PC-9 (cell line): ENCODE data around the gene UGGT1. TPM values are rescaled to one million over a fixed set of nuclear protein-coding genes. Genes with fewer than 3 reads are reported as not detected.

Source experiments
- Bru-seq: library from RNA; stranded (reverse); fragments of 400-500 nt; gene quantifications from one replicate; lab custom pipeline; 2021; lab: Mats Ljungman, UMichigan
- BruChase-seq, 2 experiments: library from RNA; stranded (reverse); fragments of 400-500 nt; gene quantifications; one replicate each; lab custom pipeline; 2021; lab: Mats Ljungman, UMichigan
- BruUV-seq: library from RNA; stranded (reverse); fragments of 400-500 nt; replicated peaks from 2 replicates; lab custom pipeline; 2021; lab: Mats Ljungman, UMichigan
- CTCF ChIA-PET: fragments of 300-600 bp; sonication (Branson Sonifier 250); formaldehyde crosslinking; loops from one replicate; lab custom pipeline; 2022; ENCODE audit warnings: antibody characterized with exemption; lab: Charles Lee
- POLR2A ChIA-PET: fragments of 300-600 bp; sonication (Branson Sonifier 250); formaldehyde crosslinking; loops from one replicate; lab custom pipeline; 2022; ENCODE audit warnings: antibody characterized with exemption; ENCODE audit not compliant: unreplicated experiment; lab: Charles Lee
- DNase-seq, 2 experiments: peaks; one replicate each; pipeline versions ENCODE4 v3.0.0 to v3.0.0-alpha.2; 2015 to 2022; ENCODE audit warnings: mixed read lengths in 1 of 2
- H2AFZ ChIP-seq: fragments of 200-600 bp; sonication (generic); 2 replicates; pipeline ENCODE4 v1.8.1; 2017; ENCODE audit warnings: antibody characterized with exemption
- H3F3A ChIP-seq: fragments of 200-600 bp; sonication (generic); 2 replicates; pipeline ENCODE4 v1.8.1; 2017; ENCODE audit warnings: antibody characterized with exemption, mild to moderate bottlenecking, low read depth; ENCODE audit not compliant: insufficient read depth
- H3K27ac ChIP-seq: fragments of 200-600 bp; sonication (generic); 2 replicates; pipeline ENCODE4 v1.6.1; 2016; ENCODE audit warnings: mixed run types
- H3K27me3 ChIP-seq: fragments of 200-600 bp; sonication (generic); 2 replicates; pipeline ENCODE4 v1.6.1; 2016; ENCODE audit warnings: low read depth, mixed run types; ENCODE audit not compliant: insufficient read depth
- H3K36me3 ChIP-seq: fragments of 200-600 bp; sonication (generic); 2 replicates; pipeline ENCODE4 v1.6.1; 2016; ENCODE audit warnings: low read depth, mixed run types
- H3K4me1 ChIP-seq: fragments of 200-600 bp; sonication (generic); replicated peaks from 2 replicates; pipeline ENCODE4 v1.6.1; 2016; ENCODE audit warnings: mixed run types; ENCODE audit not compliant: insufficient read depth
- H3K4me2 ChIP-seq: fragments of 200-600 bp; sonication (generic); 2 replicates; pipeline ENCODE4 v1.6.1; 2017; ENCODE audit warnings: mixed run types
- H3K4me3 ChIP-seq: fragments of 200-600 bp; sonication (generic); 2 replicates; pipeline ENCODE4 v1.6.1; 2016; ENCODE audit warnings: mixed run types
- H3K79me2 ChIP-seq: fragments of 200-600 bp; sonication (generic); 2 replicates; pipeline ENCODE4 v1.6.1; 2017; ENCODE audit warnings: low read depth, mixed run types
- H3K9me2 ChIP-seq: fragments of 200-600 bp; sonication (generic); 2 replicates; pipeline ENCODE4 v1.8.1; 2017; ENCODE audit warnings: mild to moderate bottlenecking; ENCODE audit not compliant: insufficient read depth
- H3K9me3 ChIP-seq: fragments of 200-600 bp; sonication (generic); 2 replicates; pipeline ENCODE4 v1.8.1; 2016; ENCODE audit warnings: low read depth; ENCODE audit not compliant: insufficient read depth
- H4K20me1 ChIP-seq: fragments of 200-600 bp; sonication (generic); 2 replicates; pipeline ENCODE4 v1.8.1; 2017; ENCODE audit not compliant: insufficient read depth
- EZH2 ChIP-seq: fragments of 200-600 bp; sonication (generic); IDR thresholded peaks from 2 replicates; pipeline ENCODE4 v1.8.0; 2017; ENCODE audit warnings: antibody characterized with exemption, low read depth
- intact Hi-C: fragments of 100-400 bp; cut with micrococcal nuclease; formaldehyde crosslinking; loops from one replicate; pipeline ENCODE4 v1.10.0; 2022; ENCODE audit not compliant: unreplicated experiment
- long read RNA-seq: library from polyadenylated mRNA; stranded (forward); transcript quantifications from one replicate; pipeline ENCODE4 v2.0.0, GENCODE V29; 2022
- total RNA-seq: library from RNA; stranded (reverse); gene quantifications from 2 replicates; pipeline ENCODE4 v1.2.3, GENCODE V29; 2021
- TF ChIP-seq, protein P1 (sequence below): fragments of 200-600 bp; sonication (generic); conservative IDR thresholded peaks from 2 replicates; pipeline ENCODE4 v1.6.1; 2017; ENCODE audit warnings: mixed run types, antibody characterized with exemption, mild to moderate bottlenecking, moderate library complexity

UGGT1 gene, protein sequence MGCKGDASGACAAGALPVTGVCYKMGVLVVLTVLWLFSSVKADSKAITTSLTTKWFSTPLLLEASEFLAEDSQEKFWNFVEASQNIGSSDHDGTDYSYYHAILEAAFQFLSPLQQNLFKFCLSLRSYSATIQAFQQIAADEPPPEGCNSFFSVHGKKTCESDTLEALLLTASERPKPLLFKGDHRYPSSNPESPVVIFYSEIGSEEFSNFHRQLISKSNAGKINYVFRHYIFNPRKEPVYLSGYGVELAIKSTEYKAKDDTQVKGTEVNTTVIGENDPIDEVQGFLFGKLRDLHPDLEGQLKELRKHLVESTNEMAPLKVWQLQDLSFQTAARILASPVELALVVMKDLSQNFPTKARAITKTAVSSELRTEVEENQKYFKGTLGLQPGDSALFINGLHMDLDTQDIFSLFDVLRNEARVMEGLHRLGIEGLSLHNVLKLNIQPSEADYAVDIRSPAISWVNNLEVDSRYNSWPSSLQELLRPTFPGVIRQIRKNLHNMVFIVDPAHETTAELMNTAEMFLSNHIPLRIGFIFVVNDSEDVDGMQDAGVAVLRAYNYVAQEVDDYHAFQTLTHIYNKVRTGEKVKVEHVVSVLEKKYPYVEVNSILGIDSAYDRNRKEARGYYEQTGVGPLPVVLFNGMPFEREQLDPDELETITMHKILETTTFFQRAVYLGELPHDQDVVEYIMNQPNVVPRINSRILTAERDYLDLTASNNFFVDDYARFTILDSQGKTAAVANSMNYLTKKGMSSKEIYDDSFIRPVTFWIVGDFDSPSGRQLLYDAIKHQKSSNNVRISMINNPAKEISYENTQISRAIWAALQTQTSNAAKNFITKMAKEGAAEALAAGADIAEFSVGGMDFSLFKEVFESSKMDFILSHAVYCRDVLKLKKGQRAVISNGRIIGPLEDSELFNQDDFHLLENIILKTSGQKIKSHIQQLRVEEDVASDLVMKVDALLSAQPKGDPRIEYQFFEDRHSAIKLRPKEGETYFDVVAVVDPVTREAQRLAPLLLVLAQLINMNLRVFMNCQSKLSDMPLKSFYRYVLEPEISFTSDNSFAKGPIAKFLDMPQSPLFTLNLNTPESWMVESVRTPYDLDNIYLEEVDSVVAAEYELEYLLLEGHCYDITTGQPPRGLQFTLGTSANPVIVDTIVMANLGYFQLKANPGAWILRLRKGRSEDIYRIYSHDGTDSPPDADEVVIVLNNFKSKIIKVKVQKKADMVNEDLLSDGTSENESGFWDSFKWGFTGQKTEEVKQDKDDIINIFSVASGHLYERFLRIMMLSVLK (N-terminal part only)
- 47.7 and 56.9 TPM in 2 replicates for total RNA-seq
- percentile 83 among the genes with signal in this experiment for Bru-seq, nascent RNA
- BruChase-seq, experiment 1, labeled RNA remaining after a 2-hour chase = percentile 80 among the genes with signal in this experiment
- BruChase-seq, experiment 2, labeled RNA remaining after a 6-hour chase = percentile 86 among the genes with signal in this experiment
- long read RNA-seq, full-length matches to known transcripts = 4 of 18 reads
- long read RNA-seq, partial matches to known transcripts = 3 of 18 reads
- long read RNA-seq, other reads (novel, unspliced or antisense) = 11 of 18 reads

DNA sequence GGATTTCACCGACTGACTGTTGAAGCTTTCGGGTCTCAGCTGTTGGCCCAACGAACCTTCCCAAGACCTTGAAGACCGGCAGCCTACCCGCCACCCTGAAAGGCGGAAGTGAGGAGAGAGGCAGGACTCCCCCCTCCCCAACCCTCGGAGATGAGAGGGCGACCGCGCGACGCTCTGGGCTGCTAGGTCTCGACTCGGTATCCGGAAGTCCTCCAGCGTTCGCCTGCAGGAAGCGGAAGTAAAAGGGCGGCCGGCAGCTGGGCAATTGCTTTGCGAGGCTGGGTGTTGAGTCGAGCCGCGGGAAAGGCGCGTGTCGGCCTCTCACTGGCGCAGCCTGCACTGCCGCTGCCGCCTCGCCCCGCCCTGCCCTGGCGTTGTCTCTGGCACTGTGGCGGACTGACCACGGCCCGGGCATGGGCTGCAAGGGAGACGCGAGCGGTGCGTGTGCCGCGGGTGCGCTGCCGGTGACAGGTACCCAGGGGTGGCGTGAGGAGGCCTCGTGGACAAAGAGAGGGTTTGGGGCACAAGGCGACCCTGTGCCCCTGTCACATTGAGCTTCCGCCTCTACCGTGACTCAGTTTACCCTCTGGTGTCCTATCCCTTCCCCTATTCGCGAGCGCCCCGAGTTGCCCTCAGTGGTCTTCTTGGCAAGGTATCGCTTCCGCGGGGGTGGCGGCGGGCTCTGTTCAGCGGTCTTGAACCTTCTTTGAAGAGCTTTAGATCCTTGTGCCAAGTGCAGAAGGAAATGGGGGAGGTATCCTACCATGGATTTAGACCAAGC, at the start of gene UGGT1:
Gene UGGT1, plus strand, starts transcription at position 256 of the 781 bp plus-strand sequence. Its CDS starts 158 bp downstream, at position 414.
- Histone ChIP-seq H3K4me1 (peaks cover 18% of the 10 kb centered on the region; the same call in 1 of the 2 replicates), H3K9me2 (no peaks in the 10 kb centered on the region), H3K9me3 (no peaks in the 10 kb centered on the region), H2AFZ (peak within 1 kb of the TSS; percentile 99), H3K79me2 (peaks cover 47% of the 10 kb centered on the region), H4K20me1 (no peaks in the 10 kb centered on the region; the same call in 1 of the 2 replicates), H3K4me3 (peak within 1 kb of the TSS; percentile 85), H3K4me2 (peak within 1 kb of the TSS; percentile 81), H3F3A (0 out of 2 replicates have a peak, but pooled peaks cover 13% of the 10 kb centered on the region), H3K36me3 (no peaks in the 10 kb centered on the region), H3K27me3 (no peaks in the 10 kb centered on the region), H3K27ac (peak within 1 kb of the TSS; percentile 73)
- ChIA-PET POLR2A (interaction anchor here (0.7 kb wide), 1 partner anchor 797 kb away, joined by 3 read pairs; the partner anchor contains the start of gene ERCC3), CTCF (interaction anchor here (1.0 to 1.2 kb wide), 2 partner anchors 27 to 63 kb away, joined by 4 to 6 read pairs; no protein-coding TSS in a partner anchor)
- TF ChIP-seq, protein P1, sequence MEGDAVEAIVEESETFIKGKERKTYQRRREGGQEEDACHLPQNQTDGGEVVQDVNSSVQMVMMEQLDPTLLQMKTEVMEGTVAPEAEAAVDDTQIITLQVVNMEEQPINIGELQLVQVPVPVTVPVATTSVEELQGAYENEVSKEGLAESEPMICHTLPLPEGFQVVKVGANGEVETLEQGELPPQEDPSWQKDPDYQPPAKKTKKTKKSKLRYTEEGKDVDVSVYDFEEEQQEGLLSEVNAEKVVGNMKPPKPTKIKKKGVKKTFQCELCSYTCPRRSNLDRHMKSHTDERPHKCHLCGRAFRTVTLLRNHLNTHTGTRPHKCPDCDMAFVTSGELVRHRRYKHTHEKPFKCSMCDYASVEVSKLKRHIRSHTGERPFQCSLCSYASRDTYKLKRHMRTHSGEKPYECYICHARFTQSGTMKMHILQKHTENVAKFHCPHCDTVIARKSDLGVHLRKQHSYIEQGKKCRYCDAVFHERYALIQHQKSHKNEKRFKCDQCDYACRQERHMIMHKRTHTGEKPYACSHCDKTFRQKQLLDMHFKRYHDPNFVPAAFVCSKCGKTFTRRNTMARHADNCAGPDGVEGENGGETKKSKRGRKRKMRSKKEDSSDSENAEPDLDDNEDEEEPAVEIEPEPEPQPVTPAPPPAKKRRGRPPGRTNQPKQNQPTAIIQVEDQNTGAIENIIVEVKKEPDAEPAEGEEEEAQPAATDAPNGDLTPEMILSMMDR = 0 out of 2 replicates have a peak, but pooled peaks have one; percentile 5
- TF ChIP-seq EZH2 = no peak
- peak; percentile 94 to 95 for DNase-seq
- intact Hi-C loops = loop anchor here (1.0 to 2.0 kb wide), 3 partner anchors 63 to 390 kb away; partner anchors contain the start of genes POLR2D, SAP130 and SFT2D3
- BruUV-seq = no TSS peak

DNA sequence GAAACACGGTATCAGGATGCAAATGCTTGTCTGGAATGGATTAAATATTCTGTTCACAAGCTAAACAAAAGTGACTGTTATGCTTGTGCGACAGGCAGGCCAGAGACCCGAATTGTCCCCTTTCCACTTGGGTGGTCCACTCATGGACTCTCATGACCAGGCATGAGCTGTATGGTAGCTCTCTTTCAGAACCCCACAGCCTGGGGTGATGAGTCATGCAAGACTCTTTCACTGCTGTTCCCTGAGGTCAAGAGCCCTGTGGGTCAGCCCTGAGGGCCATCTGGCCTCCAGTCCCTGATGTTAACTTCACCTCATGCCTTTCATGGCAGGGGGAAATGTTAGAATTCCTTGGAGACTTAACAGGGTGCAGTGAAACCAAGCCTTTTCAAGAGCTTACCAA, 49.4 kb upstream of the UGGT1 start:
- Histone ChIP-seq H3K79me2 (no peaks in the 10 kb centered on the region), H3K4me3 (no peak overlapping the region), H3K27me3 (peaks cover 33% of the 10 kb centered on the region), H3K27ac (no peak overlapping the region), H3K9me2 (no peaks in the 10 kb centered on the region), H2AFZ (no peak overlapping the region), H3F3A (no peaks in the 10 kb centered on the region), H4K20me1 (no peaks in the 10 kb centered on the region), H3K9me3 (peaks cover 25% of the 10 kb centered on the region), H3K4me1 (peaks cover 12% of the 10 kb centered on the region; the same call in 1 of the 2 replicates), H3K36me3 (no peaks in the 10 kb centered on the region), H3K4me2 (no peak overlapping the region)
- TF ChIP-seq, protein P1 = no peak
- no peak for TF ChIP-seq EZH2
- DNase-seq = no peak
- intact Hi-C loops = no loop called here
- POLR2A ChIA-PET = no interaction called here
- no TSS peak for BruUV-seq
- CTCF ChIA-PET = no interaction called here
